Tibial nerve (tissue), 4 donors: ENCODE measurements around the gene BMP2K. TPM values are rescaled to one million over a fixed set of nuclear protein-coding genes. Genes with fewer than 3 reads are reported as not detected.

Source experiments
- DNase-seq, 2 donors: peaks; one replicate each; pipeline ENCODE4 v3.0.0-alpha.2; 2019; ENCODE audit warnings: low spot score in 2 of 2
- H3K27ac ChIP-seq, 4 donors: fragments of 200-600 bp; sonication (generic) in 3 of 4; one replicate each; pipeline ENCODE4 v1.5.1; 2017 to 2019; ENCODE audit warnings: mild to moderate bottlenecking in 1 of 4
- H3K27me3 ChIP-seq, 2 donors: fragments of 200-600 bp; sonication (generic) in 1 of 2; one replicate each; pipeline versions ENCODE4 v1.5.1 to v1.6.0; 2017 to 2019
- H3K36me3 ChIP-seq, 3 donors: fragments of 200-600 bp; sonication (generic); one replicate each; pipeline ENCODE4 v1.5.1; 2018 to 2019
- H3K4me1 ChIP-seq, 4 donors: fragments of 200-600 bp; sonication (generic) in 3 of 4; one replicate each; pipeline ENCODE4 v1.5.1; 2017 to 2019
- H3K4me3 ChIP-seq, 4 donors: fragments of 200-600 bp; sonication (generic) in 3 of 4; one replicate each; pipeline ENCODE4 v1.5.1; 2017 to 2019; ENCODE audit warnings: mild to moderate bottlenecking in 1 of 4, moderate library complexity in 1 of 4
- H3K9me3 ChIP-seq, 4 donors: fragments of 200-600 bp; sonication (generic) in 3 of 4; one replicate each; pipeline ENCODE4 v1.5.1; 2017 to 2019
- EP300 ChIP-seq, 2 donors: sonication (generic); formaldehyde crosslinking; IDR thresholded peaks; one replicate each; pipeline ENCODE4 v1.6.1; 2017; ENCODE audit warnings: antibody characterized with exemption in 2 of 2, mild to moderate bottlenecking in 1 of 2
- POLR2A ChIP-seq, 2 donors: fragments of 450-650 bp; IDR thresholded peaks; one replicate each; pipeline ENCODE4 v1.6.1; 2017; ENCODE audit warnings: antibody characterized with exemption in 2 of 2, mild to moderate bottlenecking in 2 of 2, moderate library complexity in 2 of 2
- WGBS, 2 donors: methylation state at CpG; one replicate each; pipeline ENCODE4 v1.1.5; 2018; 5-methylcytosine and 5-hydroxymethylcytosine counted together
- total RNA-seq, 4 donors: library from RNA; depleted of rRNA; stranded (reverse); fragments of >200 nt; gene quantifications; one replicate each; pipeline ENCODE4 v1.1.0, GENCODE V29; 2016
- TF ChIP-seq, protein P1 (sequence below), 5 experiments: fragments of 200-600 bp in 3 of 5; fragments of 450-650 bp in 2 of 5; sonication (generic) in 3 of 5; IDR thresholded peaks; one replicate each; pipeline ENCODE4 v1.5.1; 2016 to 2019; ENCODE audit warnings: antibody characterized with exemption in 5 of 5, mild to moderate bottlenecking in 3 of 5, moderate library complexity in 2 of 5

The BMP2K gene
- total RNA-seq, 4 donors from 2014 or later: 39.8 to 84.8 (median 67.0) TPM

DNA sequence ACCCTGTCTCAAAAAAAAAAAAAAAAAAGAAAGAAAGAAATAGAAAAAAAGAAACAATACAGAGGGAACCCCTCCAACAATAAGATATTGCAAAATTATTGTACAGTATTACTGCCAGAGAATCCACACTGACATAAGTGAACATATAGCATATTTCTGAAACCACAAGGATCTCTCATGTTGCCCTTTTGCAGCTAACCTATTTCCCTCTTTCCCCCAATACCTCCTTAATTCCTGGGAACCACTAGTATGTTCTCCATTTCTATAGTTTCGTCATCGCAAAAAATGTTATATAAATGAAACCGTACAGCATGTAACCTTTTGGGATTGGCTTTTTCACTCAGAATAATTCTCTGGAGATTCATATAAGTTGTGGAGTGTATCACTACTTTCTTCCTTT lies 20.0 kb upstream of the BMP2K start:
- DNase-seq: no peak
- Histone ChIP-seq H3K27me3 (no peaks in the 10 kb centered on the region), H3K9me3 (no peaks in the 10 kb centered on the region), H3K4me3 (no peak overlapping the region), H3K27ac (no peak overlapping the region), H3K4me1 (no peaks in the 10 kb centered on the region), H3K36me3 (no peaks in the 10 kb centered on the region)
- TF ChIP-seq, protein P1, sequence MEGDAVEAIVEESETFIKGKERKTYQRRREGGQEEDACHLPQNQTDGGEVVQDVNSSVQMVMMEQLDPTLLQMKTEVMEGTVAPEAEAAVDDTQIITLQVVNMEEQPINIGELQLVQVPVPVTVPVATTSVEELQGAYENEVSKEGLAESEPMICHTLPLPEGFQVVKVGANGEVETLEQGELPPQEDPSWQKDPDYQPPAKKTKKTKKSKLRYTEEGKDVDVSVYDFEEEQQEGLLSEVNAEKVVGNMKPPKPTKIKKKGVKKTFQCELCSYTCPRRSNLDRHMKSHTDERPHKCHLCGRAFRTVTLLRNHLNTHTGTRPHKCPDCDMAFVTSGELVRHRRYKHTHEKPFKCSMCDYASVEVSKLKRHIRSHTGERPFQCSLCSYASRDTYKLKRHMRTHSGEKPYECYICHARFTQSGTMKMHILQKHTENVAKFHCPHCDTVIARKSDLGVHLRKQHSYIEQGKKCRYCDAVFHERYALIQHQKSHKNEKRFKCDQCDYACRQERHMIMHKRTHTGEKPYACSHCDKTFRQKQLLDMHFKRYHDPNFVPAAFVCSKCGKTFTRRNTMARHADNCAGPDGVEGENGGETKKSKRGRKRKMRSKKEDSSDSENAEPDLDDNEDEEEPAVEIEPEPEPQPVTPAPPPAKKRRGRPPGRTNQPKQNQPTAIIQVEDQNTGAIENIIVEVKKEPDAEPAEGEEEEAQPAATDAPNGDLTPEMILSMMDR (IDR thresholded peaks at IDR 0.05): no peak
- TF ChIP-seq EP300 (IDR thresholded peaks at IDR 0.05): no peak
- TF ChIP-seq POLR2A (IDR thresholded peaks at IDR 0.05): no peak
- WGBS, 2 donors: 65 to 80% methylated on average over 3 of the region's 3 CpGs

DNA sequence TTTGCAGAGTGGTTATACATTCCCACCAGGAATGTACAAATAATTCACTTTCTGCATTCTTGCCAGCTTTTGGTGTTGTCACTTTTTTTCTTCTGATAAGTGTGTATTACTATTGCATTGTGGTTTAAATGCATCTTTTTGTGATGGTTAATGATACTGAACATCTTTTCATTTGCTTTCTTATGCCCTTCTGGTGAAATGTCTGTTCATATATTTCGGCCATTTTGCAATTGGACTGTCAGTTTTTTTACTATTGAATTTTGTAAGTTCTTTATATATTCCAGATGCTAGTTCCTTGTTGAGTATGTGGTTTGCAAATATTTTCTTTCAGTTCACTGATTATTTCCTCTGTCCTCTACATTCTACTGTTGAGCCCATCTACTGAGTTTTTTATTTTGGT lies 19.4 kb upstream of the BMP2K start:
- H3K27ac ChIP-seq: no peak overlapping the region
- 92 to 96% methylated on average over 1 of the region's 1 CpG for WGBS, 2 donors
- H3K9me3 ChIP-seq: no peaks in the 10 kb centered on the region
- no peaks in the 10 kb centered on the region for H3K4me1 ChIP-seq
- no peak overlapping the region for H3K4me3 ChIP-seq
- no peak for DNase-seq
- no peaks in the 10 kb centered on the region for H3K27me3 ChIP-seq
- H3K36me3 ChIP-seq: no peaks in the 10 kb centered on the region
- TF ChIP-seq, protein P1 (IDR thresholded peaks at IDR 0.05): no peak
- TF ChIP-seq EP300 (IDR thresholded peaks at IDR 0.05) (no peak), POLR2A (IDR thresholded peaks at IDR 0.05) (no peak)

DNA sequence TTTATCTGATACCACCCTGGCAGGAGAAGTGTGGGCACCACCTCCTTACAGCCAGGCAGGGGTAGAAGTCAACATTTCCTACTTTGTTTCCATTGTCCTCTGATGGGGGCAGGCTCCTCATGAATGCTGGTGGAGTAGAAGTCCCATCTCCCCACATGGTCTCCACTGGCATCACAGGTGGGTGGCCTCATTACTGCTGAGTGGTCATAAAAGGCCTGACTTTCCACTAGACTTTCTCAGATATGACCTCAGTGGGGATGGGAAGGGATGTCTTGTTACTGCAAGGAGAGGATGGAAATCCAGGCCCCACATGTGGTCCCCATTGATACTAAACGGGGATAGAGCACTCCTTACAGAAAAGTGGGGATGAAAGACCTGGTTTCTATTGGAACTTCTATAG lies 18.6 kb upstream of the BMP2K start:
- H3K9me3 ChIP-seq: no peaks in the 10 kb centered on the region
- TF ChIP-seq POLR2A (IDR thresholded peaks at IDR 0.05) (no peak), EP300 (IDR thresholded peaks at IDR 0.05) (no peak)
- TF ChIP-seq, protein P1 (IDR thresholded peaks at IDR 0.05): no peak
- DNase-seq: no peak
- H3K36me3 ChIP-seq: no peaks in the 10 kb centered on the region
- no peaks in the 10 kb centered on the region for H3K27me3 ChIP-seq
- 94 to 96% methylated on average over 1 of the region's 1 CpG for WGBS, 2 donors
- no peak overlapping the region for H3K4me3 ChIP-seq
- no peak overlapping the region for H3K27ac ChIP-seq
- H3K4me1 ChIP-seq: no peaks in the 10 kb centered on the region

DNA sequence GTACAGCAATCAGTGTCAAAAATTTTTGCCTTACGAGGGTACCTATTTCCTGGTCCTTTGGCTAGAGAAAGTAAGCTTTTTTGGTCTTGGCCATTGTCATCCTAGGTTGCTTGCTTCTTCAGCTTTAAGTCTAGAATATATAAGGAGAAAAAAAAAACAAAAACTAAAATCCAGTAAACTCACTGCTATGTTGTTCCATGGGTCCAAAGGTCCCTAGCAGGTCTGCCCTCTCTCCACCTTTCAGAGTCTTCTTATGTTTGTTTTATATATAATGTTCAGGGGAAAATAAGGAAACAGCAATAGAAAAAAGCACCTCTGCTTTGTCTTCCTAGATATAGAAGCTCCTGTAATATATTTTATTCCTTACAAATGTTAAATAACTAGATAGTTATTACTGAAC lies 18.1 kb upstream of the BMP2K start:
- WGBS, 2 donors: 94 to 96% methylated on average over 1 of the region's 1 CpG
- DNase-seq: no peak
- Histone ChIP-seq H3K27me3 (no peaks in the 10 kb centered on the region), H3K9me3 (no peaks in the 10 kb centered on the region), H3K4me1 (no peaks in the 10 kb centered on the region), H3K36me3 (no peaks in the 10 kb centered on the region), H3K4me3 (no peak overlapping the region), H3K27ac (no peak overlapping the region)
- no peak for TF ChIP-seq POLR2A (IDR thresholded peaks at IDR 0.05)
- TF ChIP-seq, protein P1 (IDR thresholded peaks at IDR 0.05): no peak

DNA sequence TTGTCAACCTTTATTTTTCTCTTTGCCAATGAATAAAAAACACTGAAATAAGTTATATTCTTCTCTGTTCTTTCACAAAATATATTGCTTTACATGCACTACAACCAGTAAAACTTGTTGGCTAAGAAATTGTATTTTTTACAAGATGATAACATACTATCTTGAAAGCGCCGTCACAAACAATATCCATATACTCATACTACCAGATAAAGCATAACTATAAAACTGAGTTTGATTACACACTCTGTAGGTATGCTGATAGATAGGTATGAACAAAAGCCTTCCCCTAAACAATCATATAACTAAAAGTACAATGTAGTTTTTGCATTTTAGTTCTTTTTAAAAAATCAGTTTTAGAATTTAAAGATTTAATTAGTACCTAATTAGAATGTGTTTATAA lies 13.6 kb upstream of the BMP2K start:
- Histone ChIP-seq H3K4me3 (no peak overlapping the region), H3K9me3 (no peaks in the 10 kb centered on the region), H3K27ac (no peak overlapping the region), H3K4me1 (peaks cover 0 to 16% (median 2%) of the 10 kb centered on the region in 4 donors), H3K27me3 (no peaks in the 10 kb centered on the region), H3K36me3 (no peaks in the 10 kb centered on the region)
- no peak for DNase-seq
- WGBS, 2 donors: 93 to 97% methylated on average over 2 of the region's 2 CpGs
- TF ChIP-seq, protein P1 (IDR thresholded peaks at IDR 0.05): no peak
- TF ChIP-seq POLR2A (IDR thresholded peaks at IDR 0.05): no peak
